ENCODE results near the gene ZNF581.

ZNF581 gene

GRCh38 chr19:55611983-55612645, 31.3 kb upstream of the ZNF581 start:
- DNase-seq: no peak

- no peak for DNase-seq
Observed at GRCh38 chr19:55613396-55613795, 30.1 kb upstream of the ZNF581 start.

GRCh38 chr19:55613930-55614710, 29.3 kb upstream of the ZNF581 start:
- DNase-seq: no peak

- DNase-seq: no peak
Observed at GRCh38 chr19:55614711-55615542, 28.5 kb upstream of the ZNF581 start.

- no peak for DNase-seq
Observed at GRCh38 chr19:55615543-55616394, 27.7 kb upstream of the ZNF581 start.

GRCh38 chr19:55616395-55616875, 27.0 kb upstream of the ZNF581 start:
- no peak for DNase-seq

- no peak for DNase-seq
Observed at GRCh38 chr19:55617426-55617825, 26.0 kb upstream of the ZNF581 start.

- DNase-seq: no peak
Observed at GRCh38 chr19:55618426-55618825, 25.0 kb upstream of the ZNF581 start.

- no peak for DNase-seq
Observed at GRCh38 chr19:55619286-55619685, 24.2 kb upstream of the ZNF581 start.

GRCh38 chr19:55620410-55621204, 22.8 kb upstream of the ZNF581 start:
- peak; percentile 66 for DNase-seq

GRCh38 chr19:55621205-55621672, 22.2 kb upstream of the ZNF581 start:
- no peak for DNase-seq

- DNase-seq: no peak
Observed at GRCh38 chr19:55621673-55622231, 21.7 kb upstream of the ZNF581 start.

- DNase-seq: no peak
Observed at GRCh38 chr19:55622242-55622969, 21.0 kb upstream of the ZNF581 start.

- DNase-seq: no peak
Observed at GRCh38 chr19:55623130-55623529, 20.3 kb upstream of the ZNF581 start.

GRCh38 chr19:55623561-55623960, 19.9 kb upstream of the ZNF581 start:
- DNase-seq: no peak

GRCh38 chr19:55624109-55625003, 19.1 kb upstream of the ZNF581 start, which contains the start of gene ZNF784:
Gene ZNF784, minus strand, starts transcription at chr19:55624566. Its CDS starts 5 bp downstream, at chr19:55624561.
- DNase-seq: peak; percentile 96

- DNase-seq: no peak
Observed at GRCh38 chr19:55625004-55625326, 18.5 kb upstream of the ZNF581 start.

GRCh38 chr19:55626350-55626749, 17.1 kb upstream of the ZNF581 start:
- DNase-seq: no peak

- peak; percentile 90 for DNase-seq
Observed at GRCh38 chr19:55632463-55632834, 11.0 kb upstream of the ZNF581 start.

Data from activated CD8-positive, alpha-beta memory T cell treated with anti-CD3 and anti-CD28 coated beads for 24 hours (primary cell).